GM18505 (cell line): ENCODE measurements around the gene RIPOR2.
"Not testable (repeated sequence)": the region's sequence is repeated elsewhere in the genome, so short reads cannot be mapped to it uniquely, and the experiment has no call there.

Experiments
- ATAC-seq: cut with Tn5 transposase; IDR thresholded peaks from one replicate; pipeline ENCODE4 v1.9.1; 2021; ENCODE audit not compliant: unreplicated experiment
- POLR2A ChIP-seq: IDR thresholded peaks from 4 replicates; pipeline ENCODE4 v1.6.1; 2011; ENCODE audit warnings: borderline replicate concordance; ENCODE audit not compliant: insufficient read depth, insufficient read length; ENCODE audit errors: extremely low read depth

The RIPOR2 gene

DNA sequence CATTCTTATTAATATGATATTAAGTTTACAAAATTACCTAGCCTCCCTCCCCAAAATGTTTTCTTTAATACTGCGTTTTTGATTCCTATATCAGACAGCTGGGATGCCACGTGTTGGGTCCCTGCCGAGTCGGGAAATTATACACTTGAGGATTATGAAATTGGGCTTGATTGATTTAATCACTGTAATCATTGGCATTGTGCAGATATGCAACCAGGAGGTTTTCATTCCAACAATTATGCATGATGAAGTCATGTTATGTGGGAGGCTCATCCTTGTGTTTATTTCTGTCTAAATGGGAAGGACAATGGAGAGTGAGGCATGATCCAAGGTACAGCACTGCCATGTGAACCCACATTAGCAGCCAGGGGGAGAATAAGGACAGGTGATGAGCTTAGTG, 30.6 kb upstream of the RIPOR2 start:
- ATAC-seq: no peak
- TF ChIP-seq POLR2A: no peak

- TF ChIP-seq POLR2A: no peak
- no peak for ATAC-seq
Observed at GRCh38 chr6:24963887-24964570, 28.3 kb upstream of the RIPOR2 start.

GRCh38 chr6:24963339-24963738, 27.6 kb upstream of the RIPOR2 start:
- no peak for ATAC-seq
- no peak for TF ChIP-seq POLR2A

DNA sequence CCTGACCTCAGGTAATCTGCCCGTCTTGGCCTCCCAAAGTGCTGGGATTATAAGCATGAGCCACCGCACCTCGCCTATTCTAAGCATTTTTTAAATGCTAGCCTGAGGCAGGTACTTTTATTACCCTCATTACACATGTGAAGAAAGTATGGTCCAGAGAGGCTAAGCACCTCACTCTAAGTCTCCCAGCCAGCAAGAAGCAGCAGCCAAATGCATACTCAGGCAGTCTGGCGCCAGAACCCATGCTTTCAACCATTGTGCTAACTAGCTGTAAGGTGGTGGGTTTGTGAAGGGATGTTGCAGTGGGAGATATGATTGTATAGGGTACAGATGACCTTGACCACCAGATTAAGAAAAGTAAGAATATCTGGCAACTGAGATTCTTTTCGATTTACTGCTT, 26.1 kb upstream of the RIPOR2 start:
- TF ChIP-seq POLR2A: no peak
- no peak for ATAC-seq

DNA sequence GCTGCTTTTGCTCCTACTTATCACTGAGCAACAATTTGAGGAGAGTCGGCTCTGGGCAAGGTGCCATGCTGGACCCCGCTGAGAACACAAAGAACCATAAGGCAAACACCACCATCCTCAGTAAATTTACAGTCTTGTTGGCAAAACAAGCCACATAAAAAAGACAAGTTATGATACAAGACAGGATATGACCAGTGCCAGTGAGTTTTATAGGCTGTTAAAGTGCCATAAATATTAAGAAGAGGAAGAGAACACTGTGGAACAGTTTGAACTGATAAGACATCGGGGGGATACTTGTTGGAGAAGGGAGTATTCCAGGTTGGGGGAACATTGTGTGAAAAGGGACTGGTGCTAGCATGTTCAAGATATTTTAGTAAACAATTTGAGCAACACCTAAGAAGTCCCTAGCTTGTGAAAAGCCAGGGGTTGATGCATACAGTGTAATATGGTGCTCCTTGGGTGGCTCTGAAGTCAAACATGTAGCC, 25.3 kb upstream of the RIPOR2 start:
- no peak for ATAC-seq
- no peak for TF ChIP-seq POLR2A

- no peak for TF ChIP-seq POLR2A
- ATAC-seq: no peak
Observed at GRCh38 chr6:24959319-24959718, 23.6 kb upstream of the RIPOR2 start.

- ATAC-seq: no peak
- no peak for TF ChIP-seq POLR2A
Observed at GRCh38 chr6:24957199-24957598, 21.4 kb upstream of the RIPOR2 start.

- ATAC-seq: no peak
Observed at GRCh38 chr6:24953726-24954125, 18.0 kb upstream of the RIPOR2 start.

DNA sequence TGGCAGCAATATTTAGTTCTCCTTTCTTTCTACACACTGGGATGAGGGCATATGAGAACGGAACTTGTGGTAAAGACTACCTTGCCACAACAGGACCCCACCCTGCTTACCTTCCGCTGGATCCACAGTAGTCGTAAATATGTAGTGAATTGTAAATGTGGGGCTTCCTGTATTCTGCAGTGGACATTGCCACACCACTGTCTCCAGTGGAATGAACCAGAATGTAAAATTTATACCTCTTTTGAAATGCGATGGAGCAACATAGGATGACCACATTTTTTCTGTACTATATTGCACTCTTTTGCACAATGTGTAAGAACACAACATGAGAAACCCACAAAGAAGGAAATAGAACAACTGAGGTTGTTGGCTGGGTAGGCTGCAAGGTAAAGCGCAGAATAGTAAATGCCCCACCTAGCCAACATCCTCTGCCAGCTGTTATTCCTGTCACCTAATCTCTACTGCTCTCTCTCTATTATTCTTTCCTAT, 16.1 kb upstream of the RIPOR2 start:
- ATAC-seq: no peak

More at GRCh38 chr6:24953726-24954125, 18.0 kb upstream of the RIPOR2 start:
- no peak for TF ChIP-seq POLR2A

GRCh38 chr6:24950218-24950941, 14.6 kb upstream of the RIPOR2 start:
- TF ChIP-seq POLR2A: no peak
- no peak for ATAC-seq

More for the DNA sequence above, 16.1 kb upstream of the RIPOR2 start:
- no peak for TF ChIP-seq POLR2A

- ATAC-seq: peak; percentile 87
- peak; percentile 44 for TF ChIP-seq POLR2A
Observed at GRCh38 chr6:24949020-24949569, 13.3 kb upstream of the RIPOR2 start.

DNA sequence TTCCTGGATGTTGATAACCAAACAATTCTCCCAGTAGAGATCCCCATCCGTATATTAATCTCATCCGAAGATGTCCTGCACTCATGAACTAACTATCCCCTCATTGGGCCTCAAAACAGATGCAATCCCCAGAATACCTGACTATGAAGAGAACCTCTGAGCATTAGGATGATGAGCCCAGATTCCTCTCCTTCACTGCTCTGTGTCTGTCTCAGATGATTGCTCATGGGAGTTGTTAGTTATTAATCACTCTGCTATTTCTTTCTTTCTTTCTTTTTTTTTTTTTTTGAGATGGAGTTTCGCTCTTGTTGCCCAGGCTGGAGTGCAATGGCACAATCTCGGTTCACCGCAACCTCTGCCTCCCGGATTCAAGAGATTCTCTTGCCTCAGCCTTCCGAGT, 12.5 kb upstream of the RIPOR2 start:
- ATAC-seq: not testable (repeated sequence)

DNA sequence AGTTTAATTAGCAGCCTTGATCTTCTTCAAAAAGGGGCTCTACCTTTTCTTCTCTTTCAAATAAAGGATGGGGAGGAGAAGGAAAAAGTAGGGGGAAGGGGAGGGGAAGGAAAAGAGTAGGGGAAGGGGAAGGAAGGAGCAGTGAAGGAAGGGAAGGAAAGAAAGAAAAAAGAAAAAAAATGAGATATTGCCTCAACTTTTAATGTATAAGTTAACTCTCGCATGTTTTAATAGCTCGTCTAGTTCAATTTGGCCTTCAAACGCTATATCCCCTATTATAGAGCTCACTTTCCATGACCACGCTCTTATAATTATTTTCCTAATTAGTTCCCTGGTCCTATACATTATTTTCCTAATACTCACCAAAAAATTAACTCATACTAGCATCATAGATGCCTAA, 11.9 kb upstream of the RIPOR2 start:
- TF ChIP-seq POLR2A: no peak
- ATAC-seq: no peak

DNA sequence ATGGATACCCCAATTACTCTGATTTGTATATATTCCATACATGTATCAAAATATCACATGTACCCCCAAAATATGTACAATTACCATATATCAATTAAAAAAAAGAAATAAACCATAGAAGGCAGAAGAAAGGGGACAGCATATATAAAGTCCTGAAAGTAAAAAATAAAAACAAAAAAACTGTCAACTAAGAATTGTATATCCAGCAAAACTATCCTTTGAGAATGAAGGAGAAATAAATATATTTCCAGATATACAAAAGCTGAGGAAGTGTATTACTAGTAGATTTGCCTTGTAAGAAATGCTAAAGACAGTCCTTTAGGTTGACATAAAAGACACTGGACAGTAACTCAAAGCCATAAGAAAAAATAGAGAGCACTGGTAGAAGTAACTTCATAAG, 9.3 kb upstream of the RIPOR2 start:
- ATAC-seq: no peak

DNA sequence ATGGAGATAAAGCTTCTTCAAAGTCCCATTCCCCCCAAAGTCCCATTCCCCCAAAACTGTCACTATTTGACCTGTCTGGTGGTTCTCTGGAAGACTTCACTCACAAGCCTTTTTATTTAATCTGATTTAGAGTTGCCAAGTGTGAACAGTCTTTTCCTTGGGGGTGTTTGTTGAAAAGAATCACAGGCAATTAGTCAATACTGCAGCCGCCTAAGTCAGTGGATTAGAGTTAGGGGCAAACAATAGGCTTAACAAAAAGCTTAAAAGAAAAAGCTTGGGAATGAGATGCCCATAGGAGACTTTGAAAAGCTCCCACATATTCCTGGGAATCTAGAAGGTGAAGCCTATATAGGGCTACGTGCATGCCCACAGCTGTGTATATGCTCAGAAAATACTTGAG, 8.0 kb upstream of the RIPOR2 start:
- ATAC-seq: no peak
- TF ChIP-seq POLR2A: no peak

More for the DNA sequence above, 9.3 kb upstream of the RIPOR2 start:
- TF ChIP-seq POLR2A: no peak
